Measurements from ENCODE around the gene LARP4B.

DNA sequence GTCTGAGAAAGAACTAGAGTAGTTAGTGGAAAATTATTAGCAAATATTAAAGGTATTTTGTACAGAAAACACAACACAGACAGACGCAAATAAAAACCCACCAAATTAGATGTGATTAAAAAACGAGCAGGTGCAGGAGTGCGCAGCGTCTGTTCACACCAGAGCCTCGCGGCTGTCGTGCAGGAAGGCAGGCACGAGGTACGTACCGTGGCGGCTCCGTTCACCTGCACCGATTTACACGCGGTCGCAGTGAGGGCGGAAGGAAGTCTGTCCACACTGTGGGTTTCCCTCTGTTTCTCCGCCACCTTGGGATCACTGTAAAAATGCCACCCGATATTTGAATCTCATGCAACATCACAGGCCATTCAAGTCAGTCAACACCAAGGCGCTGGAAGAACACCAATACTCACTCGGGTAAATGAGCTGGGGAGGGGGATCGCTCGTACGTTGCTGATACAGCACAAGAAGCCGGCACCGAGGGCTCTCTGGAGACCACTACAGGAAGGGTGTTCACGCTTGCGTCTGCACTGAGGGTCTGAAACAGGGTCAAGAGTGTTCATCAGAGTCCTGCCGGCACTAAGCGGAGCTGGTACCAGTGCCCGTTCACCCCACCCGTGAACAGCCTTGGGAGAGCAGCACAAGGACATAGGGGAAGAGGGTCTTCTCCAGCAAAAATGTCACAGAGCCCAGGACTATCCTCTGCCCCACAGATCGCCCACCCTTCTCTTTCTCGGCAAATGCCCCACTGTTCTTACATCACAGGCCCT, 116.8 kb downstream of the LARP4B start:
- no peak for TF ChIP-seq ZNF768 (tag by site-specific recombination; IDR thresholded peaks at IDR 0.05)
- TF ChIP-seq, protein P1, sequence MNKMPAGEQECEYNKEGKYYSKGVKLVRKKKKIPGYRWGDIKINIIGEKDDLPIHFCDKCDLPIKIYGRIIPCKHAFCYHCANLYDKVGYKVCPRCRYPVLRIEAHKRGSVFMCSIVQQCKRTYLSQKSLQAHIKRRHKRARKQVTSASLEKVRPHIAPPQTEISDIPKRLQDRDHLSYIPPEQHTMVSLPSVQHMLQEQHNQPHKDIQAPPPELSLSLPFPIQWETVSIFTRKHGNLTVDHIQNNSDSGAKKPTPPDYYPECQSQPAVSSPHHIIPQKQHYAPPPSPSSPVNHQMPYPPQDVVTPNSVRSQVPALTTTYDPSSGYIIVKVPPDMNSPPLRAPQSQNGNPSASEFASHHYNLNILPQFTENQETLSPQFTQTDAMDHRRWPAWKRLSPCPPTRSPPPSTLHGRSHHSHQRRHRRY (tag by site-specific recombination; IDR thresholded peaks at IDR 0.05), result no peak
- TF ChIP-seq RBAK (tag by site-specific recombination; IDR thresholded peaks at IDR 0.05), result no peak
- no peak for TF ChIP-seq ZNF311 (tag by site-specific recombination; IDR thresholded peaks at IDR 0.05; ENCODE audit: borderline replicate concordance)
- TF ChIP-seq, protein P2, sequence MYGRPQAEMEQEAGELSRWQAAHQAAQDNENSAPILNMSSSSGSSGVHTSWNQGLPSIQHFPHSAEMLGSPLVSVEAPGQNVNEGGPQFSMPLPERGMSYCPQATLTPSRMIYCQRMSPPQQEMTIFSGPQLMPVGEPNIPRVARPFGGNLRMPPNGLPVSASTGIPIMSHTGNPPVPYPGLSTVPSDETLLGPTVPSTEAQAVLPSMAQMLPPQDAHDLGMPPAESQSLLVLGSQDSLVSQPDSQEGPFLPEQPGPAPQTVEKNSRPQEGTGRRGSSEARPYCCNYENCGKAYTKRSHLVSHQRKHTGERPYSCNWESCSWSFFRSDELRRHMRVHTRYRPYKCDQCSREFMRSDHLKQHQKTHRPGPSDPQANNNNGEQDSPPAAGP (tag by site-specific recombination; IDR thresholded peaks at IDR 0.05), result no peak
- TF ChIP-seq ZNF324 (tag by site-specific recombination; IDR thresholded peaks at IDR 0.05), result no peak
- TF ChIP-seq YY1 (tag by site-specific recombination; IDR thresholded peaks at IDR 0.05), result no peak
- TF ChIP-seq, protein P3, sequence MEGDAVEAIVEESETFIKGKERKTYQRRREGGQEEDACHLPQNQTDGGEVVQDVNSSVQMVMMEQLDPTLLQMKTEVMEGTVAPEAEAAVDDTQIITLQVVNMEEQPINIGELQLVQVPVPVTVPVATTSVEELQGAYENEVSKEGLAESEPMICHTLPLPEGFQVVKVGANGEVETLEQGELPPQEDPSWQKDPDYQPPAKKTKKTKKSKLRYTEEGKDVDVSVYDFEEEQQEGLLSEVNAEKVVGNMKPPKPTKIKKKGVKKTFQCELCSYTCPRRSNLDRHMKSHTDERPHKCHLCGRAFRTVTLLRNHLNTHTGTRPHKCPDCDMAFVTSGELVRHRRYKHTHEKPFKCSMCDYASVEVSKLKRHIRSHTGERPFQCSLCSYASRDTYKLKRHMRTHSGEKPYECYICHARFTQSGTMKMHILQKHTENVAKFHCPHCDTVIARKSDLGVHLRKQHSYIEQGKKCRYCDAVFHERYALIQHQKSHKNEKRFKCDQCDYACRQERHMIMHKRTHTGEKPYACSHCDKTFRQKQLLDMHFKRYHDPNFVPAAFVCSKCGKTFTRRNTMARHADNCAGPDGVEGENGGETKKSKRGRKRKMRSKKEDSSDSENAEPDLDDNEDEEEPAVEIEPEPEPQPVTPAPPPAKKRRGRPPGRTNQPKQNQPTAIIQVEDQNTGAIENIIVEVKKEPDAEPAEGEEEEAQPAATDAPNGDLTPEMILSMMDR (tag by site-specific recombination; IDR thresholded peaks at IDR 0.05), result no peak
- TF ChIP-seq ZBTB20 (tag by site-specific recombination; IDR thresholded peaks at IDR 0.05), result no peak
- TF ChIP-seq, protein P4, sequence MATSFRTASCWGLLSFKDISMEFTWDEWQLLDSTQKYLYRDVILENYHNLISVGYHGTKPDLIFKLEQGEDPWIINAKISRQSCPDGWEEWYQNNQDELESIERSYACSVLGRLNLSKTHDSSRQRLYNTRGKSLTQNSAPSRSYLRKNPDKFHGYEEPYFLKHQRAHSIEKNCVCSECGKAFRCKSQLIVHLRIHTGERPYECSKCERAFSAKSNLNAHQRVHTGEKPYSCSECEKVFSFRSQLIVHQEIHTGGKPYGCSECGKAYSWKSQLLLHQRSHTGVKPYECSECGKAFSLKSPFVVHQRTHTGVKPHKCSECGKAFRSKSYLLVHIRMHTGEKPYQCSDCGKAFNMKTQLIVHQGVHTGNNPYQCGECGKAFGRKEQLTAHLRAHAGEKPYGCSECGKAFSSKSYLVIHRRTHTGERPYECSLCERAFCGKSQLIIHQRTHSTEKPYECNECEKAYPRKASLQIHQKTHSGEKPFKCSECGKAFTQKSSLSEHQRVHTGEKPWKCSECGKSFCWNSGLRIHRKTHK (tag by site-specific recombination; IDR thresholded peaks at IDR 0.05), result no peak
